ENCODE measurements around the gene NUAK1.

Gene NUAK1

DNA sequence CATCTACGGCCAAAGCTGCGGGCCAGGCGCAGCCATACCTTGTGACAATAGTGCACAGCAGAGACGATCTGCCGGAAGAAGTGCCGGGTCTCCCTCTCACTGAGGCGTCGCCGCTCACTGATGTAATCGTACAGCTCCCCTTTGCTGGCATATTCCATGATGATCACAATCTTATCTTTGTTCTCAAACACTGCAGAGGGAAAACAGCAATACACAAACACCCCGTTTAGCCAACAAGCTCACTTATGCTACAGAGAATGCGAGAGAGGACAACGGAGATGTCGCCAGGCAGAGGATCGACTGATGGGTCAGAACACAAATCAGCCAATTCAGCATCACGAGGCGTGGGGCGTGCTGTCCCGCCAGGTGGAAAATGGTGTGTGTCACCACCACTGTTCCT lies 52.1 kb downstream of the NUAK1 start:
- DNase-seq (ENCODE audit: extremely low read depth in 1 of 2, low read depth in 1 of 2): no peak

DNA sequence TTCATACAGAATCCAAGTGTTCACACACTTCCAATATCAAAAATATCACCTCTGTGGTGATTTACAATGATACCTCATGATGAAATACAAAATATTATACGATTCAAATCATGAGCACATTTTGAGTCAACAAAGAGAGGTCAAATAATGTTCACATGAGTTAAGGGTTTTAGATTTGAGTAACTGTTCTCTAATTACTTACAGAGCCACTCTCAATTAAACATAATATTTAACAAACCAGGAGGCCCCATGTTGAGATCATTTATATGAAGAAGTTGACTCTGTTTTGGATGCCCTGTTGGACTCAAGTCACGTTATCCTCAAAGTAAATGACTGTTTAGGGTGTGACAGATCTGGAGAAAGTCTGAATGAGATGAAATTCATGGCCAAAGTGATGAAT lies 53.5 kb downstream of the NUAK1 start:
- DNase-seq (ENCODE audit: extremely low read depth in 1 of 2, low read depth in 1 of 2): no peak

DNA sequence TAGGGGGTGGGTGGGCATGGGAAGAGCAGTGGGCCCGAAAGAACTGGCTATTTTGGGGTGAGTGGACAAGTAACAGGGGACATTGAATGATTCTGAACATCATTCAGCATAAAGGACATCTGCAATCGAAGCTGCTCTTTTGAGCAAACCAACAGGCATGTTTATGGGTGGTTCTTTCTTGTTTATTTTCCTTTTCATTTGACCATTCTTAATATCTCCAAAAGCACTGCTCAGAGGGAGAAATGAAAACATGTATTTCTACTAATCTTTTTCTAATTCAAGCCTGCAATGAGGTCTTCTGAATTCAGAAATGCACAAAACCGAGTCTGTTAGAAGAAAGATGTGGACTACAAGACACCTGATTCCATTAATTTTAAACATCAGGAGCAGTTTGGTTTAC lies 54.0 kb downstream of the NUAK1 start:
- no peak for DNase-seq (ENCODE audit: extremely low read depth in 1 of 2, low read depth in 1 of 2)

DNA sequence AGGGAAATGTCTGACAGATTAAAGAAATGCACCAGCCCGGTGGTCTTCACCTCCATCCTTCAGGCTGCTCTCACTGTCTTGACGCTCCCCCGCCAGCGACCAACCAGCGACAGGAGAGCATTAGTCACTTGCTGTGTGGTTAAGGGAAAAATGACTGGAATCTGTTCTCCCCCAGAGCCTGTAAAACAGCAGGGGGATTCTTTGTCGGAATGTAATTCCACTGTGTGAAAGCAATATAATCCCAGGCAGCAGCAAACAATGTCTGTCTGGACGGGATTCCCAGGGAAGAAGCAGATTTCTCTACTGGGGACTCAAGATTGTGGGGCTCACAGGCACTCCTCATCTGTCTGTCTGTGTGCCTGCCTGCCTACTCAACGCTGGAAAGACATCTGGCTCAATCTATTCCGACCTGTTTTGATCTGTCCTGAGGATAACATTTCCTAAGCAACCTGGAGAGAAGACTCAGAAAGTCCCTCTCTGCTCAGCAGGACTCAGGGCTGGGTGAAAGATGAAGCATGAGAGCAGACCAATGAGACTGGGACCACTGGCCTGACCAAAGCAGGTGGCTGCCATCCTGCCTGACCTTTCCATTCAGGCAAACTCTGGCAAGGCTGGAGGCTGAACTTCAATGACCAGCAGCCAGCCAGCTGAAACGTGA lies 54.6 kb downstream of the NUAK1 start:
- no peak for DNase-seq (ENCODE audit: extremely low read depth in 1 of 2, low read depth in 1 of 2)

DNA sequence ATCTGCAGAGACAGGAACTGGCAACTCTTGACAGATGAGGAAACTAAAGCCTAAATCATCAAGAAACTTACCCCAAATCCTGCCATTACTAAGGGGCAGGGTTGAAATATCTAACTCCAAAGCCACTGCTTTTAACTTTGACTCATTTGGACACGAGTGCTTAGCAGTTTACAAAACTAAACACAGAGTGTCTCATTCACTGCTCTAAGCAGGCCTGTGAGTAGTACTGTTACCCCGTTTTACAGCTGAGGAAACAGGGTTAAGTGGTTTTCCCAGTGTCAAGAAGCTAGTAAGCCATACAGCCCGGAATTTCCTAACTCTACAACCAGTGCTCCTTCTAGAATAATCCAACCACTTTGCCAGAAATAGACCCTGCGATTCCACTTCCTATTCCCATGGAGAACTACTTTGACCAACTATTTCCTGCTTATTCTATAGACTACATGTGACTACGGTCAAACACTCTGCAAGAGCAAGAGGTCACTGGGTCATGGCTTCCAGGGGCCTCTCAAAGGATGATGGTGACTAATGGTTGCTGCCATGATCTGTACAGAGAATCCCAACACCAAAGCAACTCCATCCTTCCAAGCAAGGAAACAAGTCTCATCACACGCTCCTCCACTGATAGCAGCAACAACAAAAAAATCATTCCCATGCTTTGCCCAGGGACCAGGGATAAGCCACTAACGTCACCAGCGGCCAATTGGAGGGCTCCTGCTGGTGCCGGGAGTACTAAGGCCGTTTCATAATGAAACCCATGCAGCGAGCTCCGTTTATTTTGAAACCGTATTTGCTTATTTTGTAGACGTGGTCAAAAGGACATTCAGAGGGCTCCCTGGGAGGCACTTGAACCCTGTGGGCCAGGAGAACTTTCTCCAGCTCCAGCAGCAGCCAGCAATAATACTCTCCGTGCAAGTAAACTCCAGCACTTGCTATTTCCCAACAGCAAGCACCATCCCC lies 56.3 kb downstream of the NUAK1 start:
- DNase-seq (ENCODE audit: extremely low read depth in 1 of 2, low read depth in 1 of 2): no peak

DNA sequence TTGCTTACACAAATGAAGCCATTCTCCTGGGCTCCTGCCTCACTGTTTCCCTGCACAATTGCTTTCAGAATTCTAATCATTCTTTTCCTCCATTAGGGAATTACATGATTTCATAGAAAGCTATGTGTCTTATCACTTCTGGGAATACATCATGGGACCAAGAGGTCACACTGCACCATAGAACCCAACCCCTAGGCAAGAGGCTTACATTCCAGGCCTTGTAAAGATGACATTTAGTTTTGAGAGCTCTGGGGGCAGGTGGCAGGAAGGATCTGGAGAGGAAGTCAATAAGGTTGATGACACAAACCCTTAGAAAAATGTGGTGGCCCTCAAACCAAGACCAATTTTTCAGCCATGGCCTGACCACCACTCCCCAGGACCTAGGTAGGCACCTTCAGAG lies 57.1 kb downstream of the NUAK1 start:
- no peak for DNase-seq (ENCODE audit: extremely low read depth in 1 of 2, low read depth in 1 of 2)

DNA sequence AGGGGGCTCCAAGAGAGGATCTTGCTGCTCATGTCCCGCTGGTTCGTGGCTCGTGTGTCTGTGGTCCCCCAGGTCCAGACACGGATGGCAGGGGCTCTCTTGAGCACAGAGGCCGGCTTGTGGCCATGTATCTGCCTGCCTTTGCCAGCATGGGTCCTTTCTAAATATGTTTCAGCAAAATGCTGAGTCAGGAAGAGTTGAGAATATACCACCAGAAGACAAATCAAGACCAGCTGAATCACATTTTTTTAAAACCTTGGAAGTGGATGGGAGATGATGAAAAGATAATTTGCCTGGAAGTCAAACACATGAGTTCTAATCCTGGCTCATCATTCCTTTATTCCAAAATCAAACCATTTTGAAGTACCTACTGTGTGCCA lies 58.0 kb downstream of the NUAK1 start:
- no peak for DNase-seq (ENCODE audit: extremely low read depth in 1 of 2, low read depth in 1 of 2)

DNA sequence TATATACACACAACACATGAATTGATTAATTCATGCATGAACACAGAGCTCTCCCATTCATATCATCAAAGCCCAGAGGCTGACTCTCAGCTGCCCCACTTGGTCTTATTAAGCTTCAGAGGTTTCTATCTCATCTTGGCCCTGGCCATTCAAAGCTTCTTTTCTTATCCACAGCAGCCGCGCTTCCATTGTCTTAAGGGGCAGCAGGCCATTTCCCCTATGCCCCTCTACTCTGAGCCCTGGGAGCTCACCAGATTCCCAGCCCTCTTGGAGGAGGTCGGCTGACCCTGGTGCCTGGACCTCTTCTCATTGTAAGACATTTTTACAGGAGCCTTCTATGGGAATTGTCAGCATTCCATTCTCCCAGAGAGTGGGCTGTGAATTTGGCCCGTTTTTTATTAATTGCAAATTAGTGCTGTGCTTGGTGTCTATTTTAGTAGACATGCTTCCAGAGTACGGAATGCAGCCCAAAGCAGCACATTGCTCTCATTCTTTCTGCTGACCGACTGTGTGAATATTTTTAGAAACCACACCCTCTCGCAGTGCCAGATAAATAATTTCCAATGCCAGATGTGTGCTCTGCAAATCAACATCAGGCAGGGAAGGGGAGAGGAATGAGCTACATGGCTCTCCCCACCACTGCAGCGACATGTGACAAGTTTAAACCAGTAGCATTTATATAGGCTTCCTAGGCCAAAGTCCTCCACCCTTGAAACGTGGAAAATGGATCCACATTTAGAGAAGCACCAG lies 58.5 kb downstream of the NUAK1 start:
- no peak for DNase-seq (ENCODE audit: extremely low read depth in 1 of 2, low read depth in 1 of 2)

DNA sequence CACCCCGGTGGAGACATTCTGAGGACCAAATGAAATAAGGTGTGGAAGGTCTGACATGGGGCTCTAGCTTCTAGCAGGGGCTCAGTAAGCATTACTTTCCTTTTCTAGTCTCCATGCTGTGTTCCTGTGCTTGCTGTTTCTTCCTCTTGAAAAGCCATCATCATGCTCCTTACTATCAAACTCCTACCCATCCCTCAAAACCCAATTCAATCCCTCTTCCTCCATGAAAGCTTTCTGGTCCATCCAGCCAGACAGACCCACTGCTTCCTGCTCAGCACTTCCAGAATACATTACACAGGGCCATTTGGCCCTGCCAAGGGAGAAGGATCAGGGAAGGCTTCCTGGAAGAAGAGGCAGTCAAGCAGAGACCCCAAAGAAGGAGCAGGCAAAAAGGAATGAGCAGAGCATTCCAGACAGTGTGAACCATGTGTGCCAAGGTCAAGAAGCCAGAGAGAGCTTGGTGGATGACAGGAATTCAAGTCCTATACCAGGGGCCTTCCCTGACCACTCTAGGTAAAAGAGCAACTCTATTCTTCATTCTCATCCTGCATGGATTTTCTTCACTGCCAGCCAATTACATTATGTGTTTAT lies 59.5 kb downstream of the NUAK1 start:
- DNase-seq (ENCODE audit: extremely low read depth in 1 of 2, low read depth in 1 of 2): no peak

DNA sequence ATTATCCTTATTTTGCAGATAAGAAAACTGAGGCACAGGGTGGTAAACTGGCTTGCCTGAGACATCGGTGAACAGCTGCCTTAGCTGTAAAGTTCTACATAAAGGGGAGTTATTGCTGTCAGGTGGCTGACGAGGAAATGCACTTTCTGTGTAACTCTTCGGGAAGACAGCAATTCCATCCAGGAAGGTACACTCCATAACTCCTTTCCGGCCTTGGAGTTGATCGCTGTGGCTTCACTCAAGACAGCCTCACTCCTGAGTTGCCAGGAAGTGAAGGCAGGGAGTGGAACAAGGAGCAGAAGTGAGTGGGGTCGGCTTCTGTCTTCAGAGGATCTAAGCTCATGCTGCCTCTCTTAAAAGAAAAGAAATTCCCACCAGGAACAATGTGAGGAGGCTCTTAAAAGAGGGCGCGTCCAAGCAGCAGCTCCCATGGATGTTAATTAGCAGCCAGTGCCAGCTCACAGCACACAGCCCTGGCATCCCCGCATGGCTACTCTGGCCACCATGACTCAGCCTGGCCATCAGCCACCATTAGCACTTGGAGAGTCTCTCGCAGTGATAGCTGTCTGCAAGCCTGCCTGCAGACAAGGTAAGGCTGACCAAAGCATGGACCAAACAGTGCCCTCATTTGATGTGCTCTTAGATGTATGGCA lies 60.3 kb downstream of the NUAK1 start:
- no peak for DNase-seq (ENCODE audit: extremely low read depth in 1 of 2, low read depth in 1 of 2)

DNA sequence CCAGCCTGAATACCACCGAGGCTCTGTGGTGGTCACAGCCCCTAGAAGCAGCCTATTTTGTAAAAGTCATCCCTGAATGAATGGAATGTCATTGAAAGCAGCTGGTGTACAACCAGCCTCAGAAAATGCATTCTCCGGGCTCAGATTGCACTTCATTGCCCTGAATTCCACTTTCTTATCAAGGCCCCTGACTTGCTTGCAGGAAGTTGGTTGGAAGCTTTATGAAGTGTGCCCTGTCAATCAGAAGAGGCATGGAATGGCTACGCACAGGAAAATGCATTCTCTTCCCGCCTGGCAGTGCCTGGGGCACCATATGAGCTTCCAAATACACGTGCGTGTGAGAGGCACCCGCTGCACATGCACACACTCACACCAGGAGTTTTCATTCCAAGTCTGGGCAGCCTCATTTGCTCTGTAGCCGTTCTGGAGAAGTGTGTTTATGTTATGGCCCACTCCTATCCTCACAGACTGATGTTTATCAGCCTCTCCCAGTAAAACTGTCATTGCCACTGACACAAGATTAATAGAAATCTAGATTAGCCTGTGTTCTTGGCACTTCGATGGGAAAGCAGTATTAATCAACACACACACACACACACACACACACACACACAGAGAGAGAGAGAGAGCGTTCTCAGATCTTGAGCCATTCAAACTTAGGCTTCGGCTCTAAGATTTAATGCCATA lies 63.9 kb downstream of the NUAK1 start:
- DNase-seq (ENCODE audit: extremely low read depth in 1 of 2, low read depth in 1 of 2): no peak

DNA sequence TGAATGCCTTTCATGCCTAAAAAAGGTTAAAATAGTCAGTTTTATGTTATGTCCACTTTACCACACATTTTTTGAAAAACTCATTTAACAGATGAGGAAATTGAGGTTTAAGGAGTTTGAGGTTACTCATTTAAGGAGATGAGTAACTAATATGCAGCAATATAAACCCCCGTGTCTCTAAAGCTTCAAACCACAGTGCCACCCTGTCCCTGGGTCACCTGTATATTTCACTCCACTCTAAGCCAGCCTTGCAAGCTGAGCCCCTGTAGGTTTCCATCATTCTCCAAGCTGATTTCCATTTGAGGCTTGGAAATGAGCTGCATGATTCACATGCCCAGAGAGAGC lies 64.4 kb downstream of the NUAK1 start:
- no peak for DNase-seq (ENCODE audit: extremely low read depth in 1 of 2, low read depth in 1 of 2)

DNA sequence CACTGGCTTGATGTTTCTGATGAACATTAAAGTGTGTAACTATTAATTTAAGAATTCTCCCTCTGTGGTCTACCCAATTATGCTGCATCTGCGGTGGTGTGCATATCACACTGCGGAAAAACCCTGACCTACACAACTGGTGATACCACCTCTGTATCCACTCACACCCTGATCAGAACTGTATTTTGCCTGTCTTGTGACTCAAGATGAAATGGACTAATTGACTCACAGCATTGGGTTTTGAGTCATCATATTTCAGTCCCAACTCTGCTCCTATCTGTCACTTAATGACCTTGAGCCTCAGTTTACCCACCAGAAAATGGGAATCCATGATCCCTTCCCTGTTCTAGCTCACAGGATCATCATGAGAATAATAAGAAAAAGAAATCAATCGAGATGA lies 65.6 kb downstream of the NUAK1 start:
- no peak for DNase-seq (ENCODE audit: extremely low read depth in 1 of 2, low read depth in 1 of 2)

DNA sequence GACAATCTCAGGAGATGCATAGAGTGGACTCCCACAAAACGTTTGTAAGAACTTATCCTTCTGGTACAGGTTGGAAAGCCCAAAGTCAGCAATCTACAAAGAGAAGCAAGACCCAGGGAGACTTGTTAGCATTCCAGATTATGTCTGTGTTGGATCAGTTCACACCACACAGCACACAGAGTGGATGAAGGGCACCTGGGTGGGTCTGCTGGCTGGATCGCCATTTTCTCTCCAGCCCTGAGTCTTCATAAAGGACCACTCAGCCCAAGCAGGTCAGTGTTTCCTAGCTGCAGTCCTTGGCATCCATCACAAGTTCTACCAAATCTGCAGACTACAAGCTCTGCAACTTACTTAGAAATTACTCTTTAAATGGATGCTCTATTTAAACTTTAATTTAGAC lies 66.0 kb downstream of the NUAK1 start:
- no peak for DNase-seq (ENCODE audit: extremely low read depth in 1 of 2, low read depth in 1 of 2)

DNA sequence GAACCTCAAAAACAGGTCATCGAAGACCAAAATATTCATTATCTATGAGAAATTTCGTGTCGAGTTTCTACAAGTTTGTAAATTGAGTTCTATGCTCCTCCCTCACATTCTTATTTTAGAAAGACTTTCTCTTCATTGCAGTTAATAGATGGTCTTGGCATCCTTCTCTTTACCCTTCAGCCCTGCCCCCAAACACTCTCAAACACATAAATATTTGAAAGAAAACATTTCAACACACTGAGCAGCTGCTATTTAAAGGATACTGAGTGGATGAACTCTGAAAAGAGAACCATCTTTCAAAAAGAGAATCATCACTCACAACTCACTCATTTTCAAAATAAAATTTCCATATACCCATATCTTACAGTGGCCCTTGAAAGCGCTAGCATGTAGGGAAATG lies 67.1 kb downstream of the NUAK1 start:
- DNase-seq (ENCODE audit: extremely low read depth in 1 of 2, low read depth in 1 of 2): no peak

DNA sequence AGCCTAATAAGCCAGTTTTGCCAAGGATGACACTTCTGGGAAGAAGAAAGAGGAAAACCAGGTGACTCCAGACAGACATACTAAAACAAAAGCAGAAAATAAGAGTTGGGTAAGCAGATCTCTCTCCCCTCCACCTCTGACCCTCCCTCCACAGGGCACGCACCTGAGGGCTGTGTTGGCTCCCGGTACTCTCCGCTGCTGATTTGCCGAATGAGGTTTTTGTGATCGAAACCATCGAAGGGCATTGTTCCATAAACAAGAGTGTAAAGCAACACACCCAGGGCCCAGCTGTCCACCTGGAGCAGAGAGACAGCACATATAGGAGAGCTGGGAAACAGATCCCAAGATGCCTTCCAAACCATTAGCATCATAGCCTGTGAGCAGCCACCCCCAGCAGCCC lies 68.1 kb downstream of the NUAK1 start:
- no peak for DNase-seq (ENCODE audit: extremely low read depth in 1 of 2, low read depth in 1 of 2)

DNA sequence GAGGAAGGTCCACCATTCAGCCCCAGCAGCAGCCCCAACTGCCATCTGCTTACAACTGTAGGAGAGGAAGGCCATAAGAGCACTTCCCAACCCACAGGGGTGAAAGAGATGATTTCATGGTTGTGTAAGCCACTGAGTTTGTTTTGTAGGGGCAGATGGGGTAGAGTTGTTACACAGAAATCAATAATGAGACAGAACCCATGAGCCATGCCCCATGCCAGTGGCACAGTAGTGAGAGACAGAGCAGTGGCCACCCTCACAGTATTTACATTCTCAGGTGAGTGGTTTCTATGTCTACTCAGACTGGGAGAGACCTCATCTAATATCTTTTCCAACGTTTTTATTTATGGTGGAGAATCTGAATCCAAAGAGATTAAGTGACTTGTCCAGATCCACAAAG lies 68.6 kb downstream of the NUAK1 start:
- DNase-seq (ENCODE audit: extremely low read depth in 1 of 2, low read depth in 1 of 2): no peak

DNA sequence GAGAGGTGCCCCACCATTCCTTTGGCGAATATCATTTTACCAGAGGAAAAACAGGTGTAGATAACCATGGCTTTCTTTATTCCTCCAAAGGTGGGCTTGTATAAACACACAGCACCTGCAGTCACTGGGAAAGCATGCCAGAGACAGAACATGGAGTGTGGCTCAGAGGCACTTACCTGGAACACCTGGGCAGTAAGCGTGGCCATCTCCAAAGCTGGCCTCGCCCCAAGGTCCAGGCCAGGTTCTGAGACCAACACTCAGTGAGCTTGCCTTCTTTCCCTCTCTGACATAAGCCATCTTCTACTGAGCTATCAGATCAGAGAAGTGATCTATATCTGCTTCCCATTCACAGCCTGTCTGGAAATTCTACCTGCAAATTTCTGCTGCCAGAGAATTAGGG lies 70.5 kb downstream of the NUAK1 start:
- no peak for DNase-seq (ENCODE audit: extremely low read depth in 1 of 2, low read depth in 1 of 2)

DNA sequence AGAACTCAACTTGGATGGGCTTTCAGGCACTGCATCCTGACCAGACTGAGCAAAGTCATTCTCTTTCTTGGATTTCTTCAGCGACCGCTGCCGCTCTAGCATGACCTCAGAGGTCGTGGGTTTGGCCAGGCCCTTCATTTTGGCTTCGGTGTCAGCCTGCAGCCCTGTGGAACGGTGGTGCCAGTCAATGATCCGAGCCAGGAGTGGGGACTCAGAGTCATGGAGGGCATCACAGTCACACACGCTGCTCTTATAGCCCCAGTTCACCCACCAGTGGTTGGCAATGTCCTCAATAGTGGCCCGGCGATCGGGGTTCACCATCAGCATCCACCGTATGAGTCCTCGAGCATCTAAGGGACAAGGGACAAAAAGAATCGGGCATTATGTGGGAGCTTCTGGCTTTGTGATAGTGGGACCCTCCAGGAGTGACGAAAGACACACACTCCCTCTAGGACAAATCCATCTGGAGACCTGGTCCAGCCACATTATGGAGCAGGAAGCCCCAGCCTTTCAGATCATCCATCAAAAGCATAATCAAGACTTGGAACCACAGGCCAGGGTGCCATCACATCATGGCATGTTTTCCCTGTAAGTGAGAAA lies 71.0 kb downstream of the NUAK1 start:
- no peak for DNase-seq (ENCODE audit: extremely low read depth in 1 of 2, low read depth in 1 of 2)

DNA sequence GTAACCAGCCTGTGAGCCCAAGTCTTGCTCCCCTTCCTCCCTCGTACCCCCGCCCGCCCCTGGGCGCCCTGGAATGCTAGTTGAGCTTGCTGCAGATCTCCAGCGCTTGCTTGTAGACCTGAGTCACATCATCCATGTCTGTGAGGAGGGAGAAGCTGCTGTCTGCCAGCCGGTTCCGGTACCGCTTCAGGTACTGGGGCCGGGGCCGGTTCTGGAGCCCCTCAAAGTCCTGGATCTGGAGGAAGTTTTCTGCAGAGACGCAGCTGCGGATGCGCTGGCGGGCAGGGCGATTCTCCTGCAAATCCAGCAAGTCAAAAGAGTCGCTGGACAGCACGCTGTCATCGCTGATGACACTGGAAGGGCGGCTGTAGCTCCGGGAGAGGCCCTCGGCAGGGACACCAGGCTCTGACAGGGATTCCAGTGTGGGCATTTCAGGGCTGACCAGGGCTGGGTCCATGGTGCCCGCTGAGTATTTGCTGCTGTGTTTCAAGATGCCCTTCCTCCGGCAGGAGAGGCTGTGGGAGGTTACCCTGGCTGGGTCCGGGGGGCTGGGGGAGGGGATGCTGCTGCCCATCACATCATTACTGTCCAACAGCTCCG lies 71.9 kb downstream of the NUAK1 start:
- no peak for DNase-seq (ENCODE audit: extremely low read depth in 1 of 2, low read depth in 1 of 2)

Measured in activated CD8-positive, alpha-beta memory T cell treated with anti-CD3 and anti-CD28 coated beads for 1 hour (primary cell).